IPS DF 4.7 (cell line): ENCODE measurements around the gene FAN1.

Experiments
- DNase-seq: peaks from one replicate; pipeline ENCODE4 v3.0.0-alpha.2; 2013; ENCODE audit warnings: low spot score; ENCODE audit errors: extremely low read depth

The FAN1 gene

GRCh38 chr15:30954674-30955073 is 51.0 kb downstream of the FAN1 start:
- DNase-seq: no peak

- no peak for DNase-seq
These were observed 52.8 kb downstream of the FAN1 start for GRCh38 chr15:30956216-30957124.

GRCh38 chr15:30958219-30958618 is 54.5 kb downstream of the FAN1 start:
- DNase-seq: no peak

GRCh38 chr15:30962079-30962478 is 58.4 kb downstream of the FAN1 start:
- DNase-seq: no peak

- DNase-seq: no peak
These were observed 58.9 kb downstream of the FAN1 start for GRCh38 chr15:30962659-30963058.

- no peak for DNase-seq
These were observed 60.0 kb downstream of the FAN1 start for GRCh38 chr15:30963681-30964080.

- no peak for DNase-seq
These were observed 66.0 kb downstream of the FAN1 start for GRCh38 chr15:30969724-30970123.

- no peak for DNase-seq
These were observed 69.7 kb downstream of the FAN1 start for GRCh38 chr15:30973379-30973778.

- no peak for DNase-seq
These were observed 70.4 kb downstream of the FAN1 start for GRCh38 chr15:30974112-30974511.

GRCh38 chr15:30978328-30978727 is 74.6 kb downstream of the FAN1 start:
- DNase-seq: no peak

- no peak for DNase-seq
These were observed 75.7 kb downstream of the FAN1 start for GRCh38 chr15:30979457-30979856.

GRCh38 chr15:30984118-30984517 is 80.4 kb downstream of the FAN1 start:
- no peak for DNase-seq

GRCh38 chr15:30984542-30984941 is 80.8 kb downstream of the FAN1 start:
- DNase-seq: no peak

GRCh38 chr15:30985081-30985531 is 81.4 kb downstream of the FAN1 start:
- DNase-seq: no peak

- no peak for DNase-seq
These were observed 86.3 kb downstream of the FAN1 start for GRCh38 chr15:30990036-30990435.

GRCh38 chr15:30990446-30991254 is 86.9 kb downstream of the FAN1 start:
- no peak for DNase-seq

GRCh38 chr15:30991255-30992235 is 87.8 kb downstream of the FAN1 start, which contains the start of gene MTMR10:
Gene MTMR10, minus strand, starts transcription at chr15:30991628. Its CDS starts 122 bp downstream, at chr15:30991506.
- DNase-seq: no peak

GRCh38 chr15:30992249-30992864 is 88.6 kb downstream of the FAN1 start:
- DNase-seq: no peak
